Mesenteric fat pad (tissue), 1 donor: ENCODE data around the gene TBCD. TPM values are rescaled to one million over a fixed set of nuclear protein-coding genes. Genes with fewer than 3 reads are reported as not detected.
"Not testable (repeated sequence)": the region's sequence is repeated elsewhere in the genome, so short reads cannot be mapped to it uniquely, and the experiment has no call there.

Experiments
- DNase-seq: peaks from one replicate; pipeline ENCODE4 v3.0.0-alpha.2; 2020; ENCODE audit warnings: low spot score
- total RNA-seq: library from RNA; stranded (reverse); fragmentation: NEBNext Ultra II Directional; extraction: Animal tissue kit (Norgen Biotek cat#: 25700); gene quantifications from one replicate; pipeline ENCODE4 v1.2.1, GENCODE V29; 2021
- donor health status: DM: yes; HTN: yes; CAD: no.

Gene TBCD
- total RNA-seq, 1 donor from 2014 or later = 128 TPM

- peak; percentile 55 for DNase-seq
These were observed 197.5 kb downstream of the TBCD start for GRCh38 chr17:82949361-82949760.

- DNase-seq = peak; percentile 78
These were observed 198.1 kb downstream of the TBCD start for GRCh38 chr17:82949984-82950383.

- DNase-seq = peak; percentile 18
These were observed 198.7 kb downstream of the TBCD start for GRCh38 chr17:82950525-82951102.

DNA sequence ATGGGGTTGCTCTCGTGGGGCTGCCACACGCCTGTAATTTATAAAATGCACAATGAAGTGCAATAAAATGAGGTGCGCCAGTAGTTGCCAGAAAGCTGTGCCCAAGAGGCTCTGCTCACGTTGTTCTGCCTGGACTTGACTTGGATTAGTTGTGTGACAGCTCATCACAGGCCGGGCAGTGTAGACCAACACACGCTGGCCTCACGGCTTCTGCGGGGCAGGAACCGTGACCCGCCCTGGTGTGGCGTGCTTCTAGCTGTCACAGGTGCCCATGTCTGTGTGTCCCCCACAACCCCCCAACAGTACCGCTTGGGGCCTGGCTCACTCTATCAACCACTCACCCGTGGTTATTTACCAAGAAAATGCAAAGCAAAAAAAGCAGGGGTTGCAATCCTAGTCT is 200.2 kb downstream of the TBCD start:
- peak; percentile 43 for DNase-seq

- not testable (repeated sequence) for DNase-seq
These were observed 203.2 kb downstream of the TBCD start for GRCh38 chr17:82955106-82955505.

- not testable (repeated sequence) for DNase-seq
These were observed 203.8 kb downstream of the TBCD start for GRCh38 chr17:82955627-82956026.

- DNase-seq = peak; percentile 82
These were observed 204.4 kb downstream of the TBCD start for GRCh38 chr17:82956146-82956725.

DNA sequence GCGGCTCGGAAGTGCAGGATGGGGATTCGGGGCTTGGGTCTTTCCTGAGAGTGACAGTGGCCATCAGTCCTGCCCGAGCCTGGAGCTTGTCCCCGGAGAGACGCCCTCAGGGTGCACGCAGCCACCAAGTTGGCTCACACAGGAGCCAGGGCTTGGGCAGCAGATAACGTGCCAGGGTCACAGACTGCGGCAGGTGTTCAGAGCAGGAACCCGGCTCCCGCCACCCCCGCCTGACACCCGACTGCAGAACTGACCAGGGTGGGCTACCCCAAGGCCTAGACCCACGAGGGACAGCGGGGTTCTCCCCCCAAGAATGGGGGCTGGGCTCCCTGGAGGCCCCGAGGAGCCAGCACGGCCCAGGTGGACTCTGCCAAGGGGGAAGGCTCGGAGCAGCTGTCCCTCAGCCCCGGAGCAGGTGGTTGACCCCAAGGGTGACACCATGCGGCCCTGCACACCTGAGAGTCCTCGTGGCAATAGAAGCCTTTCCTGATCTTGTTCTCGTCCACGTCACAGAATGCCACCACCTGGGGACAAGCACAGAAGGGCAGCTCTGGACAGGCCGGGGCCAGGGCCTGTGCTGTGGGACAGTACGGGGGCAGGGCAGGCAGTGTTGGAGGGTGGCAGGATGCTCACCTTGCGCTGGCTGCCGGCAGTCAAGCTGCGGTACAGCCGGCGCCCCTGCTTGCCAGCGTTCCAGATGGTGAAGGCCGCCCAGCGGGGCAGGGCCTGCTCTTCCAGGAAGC is 205.0 kb downstream of the TBCD start:
- DNase-seq = peak; percentile 88

- DNase-seq = peak; percentile 72
These were observed 205.6 kb downstream of the TBCD start for GRCh38 chr17:82957469-82957795.

GRCh38 chr17:82957961-82958561 is 206.2 kb downstream of the TBCD start:
- peak; percentile 83 for DNase-seq

- DNase-seq = peak; percentile 72
These were observed 207.5 kb downstream of the TBCD start for GRCh38 chr17:82959242-82959930.

DNA sequence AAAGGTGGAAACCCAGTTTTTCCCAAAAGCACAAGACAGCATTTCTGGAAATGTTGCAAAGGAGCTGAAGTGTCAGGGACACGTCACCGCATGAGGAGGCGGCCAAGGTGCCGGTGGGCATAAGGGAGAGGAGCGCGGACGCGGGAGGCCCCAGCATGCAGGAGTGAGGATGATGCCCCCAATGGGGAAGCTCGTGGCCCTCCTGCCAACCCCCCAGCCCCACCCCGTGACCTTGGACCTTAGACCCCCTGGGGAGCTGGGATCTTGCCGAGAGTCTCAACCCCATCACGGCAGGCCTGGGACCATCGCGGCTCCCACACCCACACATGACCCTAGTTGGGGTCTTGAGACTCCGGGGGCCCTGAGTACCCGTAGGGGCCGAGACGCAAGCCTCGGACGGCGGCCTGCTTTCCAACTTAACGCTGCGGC is 208.1 kb downstream of the TBCD start:
- peak; percentile 88 for DNase-seq

DNA sequence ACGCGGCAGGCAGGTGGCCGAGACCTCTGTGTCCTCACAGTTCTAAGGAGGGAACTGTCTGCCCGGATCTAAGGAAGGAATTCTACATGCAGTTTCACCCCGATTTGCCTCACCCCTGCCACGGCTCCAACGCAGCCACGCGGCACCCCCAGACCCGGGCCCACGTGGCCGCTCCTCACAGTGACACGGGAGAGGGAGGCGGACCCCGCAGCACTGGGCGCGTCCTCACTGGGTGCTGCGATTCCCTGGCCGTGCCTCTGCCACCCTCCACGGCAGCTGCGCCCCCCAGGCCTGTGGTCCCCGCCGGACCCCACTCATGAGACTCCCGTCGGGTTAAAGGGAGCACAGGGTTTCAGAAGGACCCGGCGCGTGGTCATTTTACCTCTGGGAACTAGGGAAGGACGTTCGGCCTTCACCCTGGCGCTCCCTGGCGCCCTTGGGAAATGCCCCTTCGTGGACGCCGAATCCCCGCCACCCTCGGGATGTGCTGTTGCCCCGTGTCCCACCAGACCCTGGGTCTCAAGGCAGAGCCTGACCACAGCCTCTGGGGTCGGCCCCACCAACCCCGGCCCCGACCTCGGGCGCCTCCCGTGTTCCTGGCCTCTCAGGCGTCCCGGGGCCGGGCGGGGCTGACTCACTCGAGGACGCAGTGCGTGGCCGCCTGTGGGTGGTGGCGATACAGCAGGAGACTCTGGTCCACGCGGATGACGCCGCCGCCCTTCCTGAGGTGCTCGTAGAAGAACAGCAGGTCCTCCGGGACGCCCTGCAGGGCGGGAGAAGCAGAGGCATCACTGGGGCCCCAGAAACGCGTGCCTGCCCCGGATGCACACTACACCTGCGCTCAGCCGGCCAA is 208.8 kb downstream of the TBCD start:
- DNase-seq = peak; percentile 90

GRCh38 chr17:82961366-82962162 is 209.7 kb downstream of the TBCD start:
- peak; percentile 85 for DNase-seq

GRCh38 chr17:82962163-82962720 is 210.4 kb downstream of the TBCD start:
- DNase-seq = peak; percentile 41

GRCh38 chr17:82963104-82963950 is 211.5 kb downstream of the TBCD start:
- peak; percentile 95 for DNase-seq

DNA sequence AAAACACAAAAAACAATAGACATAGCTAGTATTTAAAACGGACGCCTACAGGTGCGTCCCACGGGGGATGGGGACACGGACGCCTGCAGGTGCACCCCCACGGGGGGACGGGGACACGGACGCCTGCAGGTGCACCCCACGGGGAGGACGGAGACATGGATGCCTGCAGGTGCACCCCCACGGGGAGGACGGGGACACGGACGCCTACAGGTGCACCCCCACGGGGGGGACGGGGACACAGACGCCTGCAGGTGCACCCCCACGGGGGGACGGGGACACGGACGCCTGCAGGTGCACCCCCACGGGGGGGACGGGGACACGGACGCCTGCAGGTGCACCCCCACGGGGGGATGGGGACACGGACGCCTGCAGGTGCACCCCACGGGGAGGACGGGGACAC is 212.6 kb downstream of the TBCD start:
- peak; percentile 57 for DNase-seq

DNA sequence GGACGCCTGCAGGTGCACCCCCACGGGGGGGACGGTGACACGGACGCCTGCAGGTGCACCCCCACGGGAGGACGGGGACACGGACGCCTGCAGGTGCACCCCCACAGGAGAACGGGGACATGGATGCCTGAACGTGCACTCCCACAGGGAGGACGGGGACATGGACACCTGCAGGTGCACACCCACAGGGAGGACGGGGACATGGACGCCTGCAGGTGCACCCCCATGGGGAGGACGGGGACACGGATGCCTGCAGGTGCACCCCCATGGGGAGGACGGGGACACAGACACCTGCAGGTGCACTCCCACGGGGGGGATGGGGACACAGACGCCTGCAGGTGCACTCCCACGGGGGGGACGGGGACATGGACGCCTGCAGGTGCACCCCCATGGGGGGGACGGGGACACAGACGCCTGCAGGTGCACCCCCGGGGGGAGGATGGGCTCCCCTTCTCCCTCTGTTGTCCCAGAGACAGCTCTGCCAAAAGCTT is 213.0 kb downstream of the TBCD start:
- DNase-seq = peak; percentile 60
